ENCODE results near the gene AATF. TPM values are rescaled to one million over a fixed set of nuclear protein-coding genes. Genes with fewer than 3 reads are reported as not detected.

Gene AATF
- total RNA-seq, 1 donor from 2014 or later = 19.5 TPM

DNA sequence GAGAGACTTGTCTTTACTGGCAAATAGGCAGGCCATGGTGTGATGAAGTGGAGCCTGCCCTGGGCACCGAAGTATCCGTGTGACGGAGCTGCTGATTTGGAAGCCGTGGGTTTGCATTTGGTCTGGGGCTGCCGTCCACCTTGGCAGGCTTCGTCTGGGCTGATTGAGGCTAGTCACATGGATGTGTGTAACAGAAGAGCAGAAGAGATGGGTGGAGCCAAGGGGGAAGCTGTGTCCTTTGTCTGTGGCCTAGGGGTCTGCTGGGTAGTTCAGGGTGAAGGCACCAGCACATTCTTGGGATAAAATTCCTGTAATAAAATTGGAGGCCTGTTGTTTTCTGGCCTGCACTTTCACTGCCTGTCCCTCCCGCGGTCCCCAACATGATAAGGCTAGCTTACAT is 106.1 kb downstream of the AATF start:
- H3K4me3 ChIP-seq = no peak overlapping the region

DNA sequence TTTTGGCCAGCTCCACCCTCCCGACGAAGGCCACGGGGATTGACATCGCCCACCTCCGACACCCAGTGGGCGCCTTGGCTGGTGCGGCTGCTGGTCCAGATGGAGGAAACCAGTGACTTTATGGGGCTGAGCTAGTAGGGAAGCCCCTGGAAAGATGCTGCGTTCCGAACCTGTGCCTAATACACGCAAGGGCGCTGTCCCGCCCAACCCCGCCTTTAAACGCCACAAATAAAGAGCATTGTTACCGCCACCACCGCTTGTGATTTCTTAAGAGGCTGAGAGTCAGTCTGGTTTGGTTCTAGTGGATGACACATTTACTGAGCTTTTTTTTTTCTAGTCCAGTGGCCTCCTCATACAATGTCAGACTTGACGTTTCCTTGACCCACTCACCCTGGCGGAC is 107.9 kb downstream of the AATF start:
- no peaks in the 10 kb centered on the region for H3K27me3 ChIP-seq
- H3K4me3 ChIP-seq = no peak overlapping the region
- H3K4me1 ChIP-seq = no peaks in the 10 kb centered on the region
- no peak overlapping the region for H3K27ac ChIP-seq
- TF ChIP-seq CTCF (IDR thresholded peaks at IDR 0.05) = no peak
- intact Hi-C loops (cut with DNase I) = no loop called here
- DNase-seq (ENCODE audit: low spot score in 2 of 2) = no peak
- H3K9me3 ChIP-seq = no peaks in the 10 kb centered on the region
- H3K36me3 ChIP-seq = peaks cover 21 to 35% of the 10 kb centered on the region in 2 donors

More for the DNA sequence above, 106.1 kb downstream of the AATF start:
- DNase-seq (ENCODE audit: low spot score in 2 of 2) = no peak
- Histone ChIP-seq H3K9me3 (no peaks in the 10 kb centered on the region), H3K36me3 (peaks cover 26 to 45% of the 10 kb centered on the region in 2 donors), H3K27me3 (no peaks in the 10 kb centered on the region), H3K4me1 (no peaks in the 10 kb centered on the region), H3K27ac (no peak overlapping the region)
- intact Hi-C loops (cut with DNase I) = no loop called here
- no peak for TF ChIP-seq CTCF (IDR thresholded peaks at IDR 0.05)

GRCh38 chr17:37059493-37059892 is 110.7 kb downstream of the AATF start:
- Histone ChIP-seq H3K9me3 (no peaks in the 10 kb centered on the region), H3K36me3 (peaks cover 16 to 25% of the 10 kb centered on the region in 2 donors), H3K27me3 (no peaks in the 10 kb centered on the region), H3K4me3 (no peak overlapping the region), H3K27ac (no peak overlapping the region), H3K4me1 (no peaks in the 10 kb centered on the region)
- intact Hi-C loops (cut with DNase I) = no loop called here
- no peak for TF ChIP-seq CTCF (IDR thresholded peaks at IDR 0.05)
- DNase-seq (ENCODE audit: low spot score in 2 of 2) = no peak

DNA sequence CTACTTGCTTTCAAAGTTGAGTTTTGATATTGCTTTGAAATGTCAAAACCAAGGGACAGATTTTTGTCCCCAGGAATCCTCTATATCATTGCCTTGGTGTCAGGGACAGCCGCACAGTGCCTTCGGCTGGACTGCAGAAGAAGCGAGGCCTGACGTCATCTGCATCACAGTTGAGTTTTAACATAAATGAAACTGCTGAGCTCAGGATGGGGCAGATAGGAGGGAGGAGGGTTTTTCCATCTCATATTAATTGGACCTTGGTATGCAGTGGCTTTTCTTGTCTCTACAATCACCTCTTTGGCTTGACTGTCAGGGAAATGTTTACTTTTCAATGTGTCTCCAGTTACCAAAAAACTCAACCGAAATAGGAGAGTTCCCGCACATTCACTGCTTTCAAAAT is 111.3 kb downstream of the AATF start:
- TF ChIP-seq CTCF (IDR thresholded peaks at IDR 0.05) = no peak
- H3K4me3 ChIP-seq = no peak overlapping the region

DNA sequence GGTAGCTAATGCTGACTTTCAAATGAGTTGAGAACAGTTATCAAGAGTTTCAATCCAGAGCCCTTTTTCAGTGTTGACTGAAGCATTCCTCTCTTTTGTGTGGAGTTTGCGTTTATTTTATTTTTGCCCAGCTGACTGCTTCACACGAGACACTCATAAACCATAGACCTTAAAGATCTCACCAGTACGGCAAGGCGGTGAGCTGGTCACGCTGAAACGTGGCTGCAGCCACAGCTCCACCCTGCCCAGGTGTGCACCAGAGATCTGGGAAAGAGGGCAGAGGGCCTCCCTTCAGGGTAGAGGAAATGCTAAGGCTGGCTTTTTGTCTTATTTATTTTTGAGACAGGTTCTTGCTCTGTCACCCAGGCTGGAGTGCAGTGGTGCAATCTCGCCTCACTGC is 112.2 kb downstream of the AATF start:
- H3K27me3 ChIP-seq = no peaks in the 10 kb centered on the region
- peaks cover 14 to 15% of the 10 kb centered on the region in 2 donors for H3K36me3 ChIP-seq
- no peaks in the 10 kb centered on the region for H3K9me3 ChIP-seq
- DNase-seq (ENCODE audit: low spot score in 2 of 2) = no peak
- no peak for TF ChIP-seq CTCF (IDR thresholded peaks at IDR 0.05)
- H3K4me3 ChIP-seq = no peak overlapping the region
- intact Hi-C loops (cut with DNase I) = no loop called here
- no peaks in the 10 kb centered on the region for H3K4me1 ChIP-seq
- no peak overlapping the region for H3K27ac ChIP-seq

More for the DNA sequence above, 111.3 kb downstream of the AATF start:
- Histone ChIP-seq H3K4me1 (no peaks in the 10 kb centered on the region), H3K36me3 (peaks cover 14 to 21% of the 10 kb centered on the region in 2 donors), H3K27me3 (no peaks in the 10 kb centered on the region), H3K27ac (no peak overlapping the region), H3K9me3 (no peaks in the 10 kb centered on the region)
- DNase-seq (ENCODE audit: low spot score in 2 of 2) = no peak
- intact Hi-C loops (cut with DNase I) = no loop called here

DNA sequence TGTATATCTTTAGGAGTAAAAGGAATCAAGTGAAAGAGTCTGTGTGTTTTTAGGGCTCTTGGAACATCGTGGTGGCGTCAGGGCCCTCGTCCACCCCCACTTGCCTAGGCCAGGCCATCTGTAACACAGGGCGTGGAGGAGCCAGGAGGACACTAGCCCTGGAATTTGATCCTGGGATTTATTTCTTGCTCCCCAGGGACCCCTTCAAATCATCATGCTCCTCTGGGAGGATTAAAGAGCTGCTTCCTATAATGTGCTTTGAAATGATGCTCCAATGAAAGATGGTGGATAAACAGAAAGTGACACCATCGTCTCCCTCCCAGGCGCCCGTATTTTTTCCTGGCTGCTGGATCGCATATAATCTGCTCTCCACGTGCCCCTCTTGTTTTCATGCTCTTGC is 113.3 kb downstream of the AATF start:
- intact Hi-C loops (cut with DNase I) = no loop called here
- no peaks in the 10 kb centered on the region for H3K9me3 ChIP-seq
- no peaks in the 10 kb centered on the region for H3K4me1 ChIP-seq
- H3K36me3 ChIP-seq = peaks cover 6% of the 10 kb centered on the region in 2 donors
- no peaks in the 10 kb centered on the region for H3K27me3 ChIP-seq
- no peak for TF ChIP-seq CTCF (IDR thresholded peaks at IDR 0.05)
- DNase-seq (ENCODE audit: low spot score in 2 of 2) = no peak
- no peak overlapping the region for H3K27ac ChIP-seq
- no peak overlapping the region for H3K4me3 ChIP-seq
